HG02981 (cell line): ENCODE results near the gene SPATA16.
"Not testable (repeated sequence)": the region's sequence is repeated elsewhere in the genome, so short reads cannot be mapped to it uniquely, and the experiment has no call there.

Experiments used
- ATAC-seq: cut with Tn5 transposase; IDR thresholded peaks from one replicate; pipeline ENCODE4 v1.9.1; 2021; ENCODE audit warnings: mild to moderate bottlenecking, moderate library complexity; ENCODE audit not compliant: unreplicated experiment

The SPATA16 gene

DNA sequence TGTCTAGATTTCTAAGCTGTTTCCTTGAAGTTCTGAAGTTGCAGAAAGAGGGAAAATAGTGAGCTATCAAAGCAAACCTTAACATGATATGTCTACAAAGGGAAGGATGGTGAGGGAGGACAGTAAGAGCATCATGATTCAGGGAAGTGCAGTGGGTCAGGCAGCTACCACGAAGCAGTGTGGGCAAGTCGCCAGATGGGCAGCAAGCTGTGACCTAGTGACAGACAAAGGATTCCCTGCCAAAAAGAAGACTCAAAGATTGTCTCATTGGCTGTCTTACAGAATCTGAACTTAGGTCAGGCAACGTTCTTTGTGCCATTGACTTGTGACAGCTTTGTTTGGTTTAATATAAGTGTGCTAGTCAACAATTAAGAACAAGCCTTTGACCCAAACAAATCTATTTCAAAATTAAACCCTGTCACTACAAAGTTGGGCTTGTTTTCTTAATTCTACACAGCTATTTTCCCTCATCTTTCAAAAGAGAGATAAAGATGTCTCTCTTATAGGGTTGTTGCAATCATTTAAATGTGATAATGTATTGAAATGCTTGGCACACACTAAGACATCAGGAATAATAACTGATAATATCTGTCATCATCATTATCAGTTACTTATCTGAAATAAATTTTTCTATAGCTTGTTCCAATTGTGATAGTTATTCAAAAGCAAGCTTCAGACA lies 237.3 kb downstream of the SPATA16 start:
- no peak for ATAC-seq

DNA sequence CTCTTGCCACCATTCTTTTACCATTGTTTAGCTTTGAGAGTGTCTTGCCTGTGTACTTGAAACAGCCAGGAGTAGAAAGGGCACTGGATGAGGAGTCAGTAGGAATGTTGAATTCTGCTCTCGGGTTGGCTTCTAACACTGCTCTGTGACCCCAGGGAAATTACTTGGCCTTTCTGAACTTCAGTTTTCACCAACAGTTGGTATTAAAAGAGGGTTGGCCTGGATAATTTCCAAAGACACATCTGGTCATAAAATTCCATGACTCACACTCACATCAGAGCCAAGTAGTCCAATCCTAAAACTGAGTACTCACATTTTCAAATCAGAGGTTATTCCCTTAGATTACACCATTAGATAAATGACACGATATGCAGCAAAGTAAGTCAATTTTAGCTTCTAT lies 248.9 kb downstream of the SPATA16 start:
- ATAC-seq = no peak

DNA sequence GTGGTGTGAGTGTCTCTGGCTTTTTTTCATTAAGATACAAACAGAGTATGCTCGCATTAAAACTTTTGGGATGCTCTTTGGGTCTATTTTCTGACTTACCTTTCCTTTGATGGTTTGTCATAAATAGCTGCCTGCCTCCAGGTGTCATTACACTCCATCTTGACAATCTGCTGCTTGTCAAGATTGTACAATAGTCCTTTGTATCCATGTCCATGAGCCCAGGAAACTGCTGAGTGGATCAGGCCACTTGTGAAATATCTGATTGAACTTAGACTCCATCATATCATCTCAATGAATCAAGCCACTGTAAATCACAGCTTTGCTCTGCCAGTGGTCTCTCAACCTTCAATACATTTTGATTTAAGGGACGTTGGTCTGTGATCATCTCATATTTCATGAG lies 255.3 kb downstream of the SPATA16 start:
- no peak for ATAC-seq

DNA sequence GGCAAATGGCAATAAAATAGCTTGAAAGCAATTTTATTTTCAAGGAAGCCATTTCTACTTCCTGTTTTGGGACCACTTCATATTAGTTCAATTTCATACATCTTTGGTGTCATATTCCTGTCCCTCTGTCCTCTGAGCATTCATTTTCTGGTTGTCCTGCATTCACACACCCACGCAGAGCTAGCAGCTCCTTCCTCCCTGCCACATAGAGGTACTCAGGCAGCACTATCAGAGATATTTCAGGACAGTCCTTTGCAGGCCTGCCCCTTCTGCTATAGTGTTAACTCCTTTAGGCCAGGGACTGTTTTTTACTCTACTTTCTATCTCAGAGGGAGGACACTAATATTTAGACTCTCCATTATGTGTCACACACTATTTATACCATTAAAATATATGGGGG lies 258.5 kb downstream of the SPATA16 start:
- ATAC-seq = no peak

DNA sequence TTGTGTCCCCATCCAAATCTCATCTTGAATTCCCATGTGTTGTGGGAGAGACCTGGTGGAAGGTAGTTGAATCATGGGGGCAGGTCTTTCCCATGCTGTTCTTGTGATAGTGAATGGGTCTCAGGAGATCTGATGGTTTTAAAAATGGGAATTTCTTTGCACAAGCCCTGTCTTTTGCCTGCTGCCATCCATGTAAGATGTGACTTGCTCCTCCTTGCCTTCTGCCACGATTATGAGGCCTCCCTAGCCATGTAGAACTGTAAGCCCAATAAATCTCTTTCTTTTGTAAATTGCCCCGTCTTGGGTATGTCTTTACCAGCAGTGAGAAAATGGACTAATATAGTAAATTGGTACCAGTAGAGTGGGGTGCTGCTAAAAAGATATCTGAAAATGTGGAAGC lies 261.7 kb downstream of the SPATA16 start:
- ATAC-seq = not testable (repeated sequence)

DNA sequence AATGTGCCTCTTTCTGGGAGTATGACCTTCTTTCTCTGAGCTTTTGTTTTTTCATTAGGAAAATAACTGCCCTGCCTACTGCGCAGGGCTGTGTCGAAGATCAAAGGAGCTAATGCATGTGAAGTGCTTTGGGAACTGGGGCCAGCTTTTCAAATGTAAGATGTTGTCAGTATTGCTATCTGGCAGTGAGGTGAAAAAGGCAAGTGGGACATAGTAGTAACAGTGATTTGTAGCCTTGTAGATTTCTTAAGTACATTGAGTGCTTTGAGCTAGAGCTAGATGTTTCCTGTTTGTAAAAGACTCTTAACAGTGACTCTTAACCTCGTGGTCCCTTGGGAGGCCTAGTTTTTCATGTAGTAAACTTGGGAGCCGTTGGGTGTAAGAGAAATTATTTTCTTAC lies 264.0 kb downstream of the SPATA16 start:
- no peak for ATAC-seq

DNA sequence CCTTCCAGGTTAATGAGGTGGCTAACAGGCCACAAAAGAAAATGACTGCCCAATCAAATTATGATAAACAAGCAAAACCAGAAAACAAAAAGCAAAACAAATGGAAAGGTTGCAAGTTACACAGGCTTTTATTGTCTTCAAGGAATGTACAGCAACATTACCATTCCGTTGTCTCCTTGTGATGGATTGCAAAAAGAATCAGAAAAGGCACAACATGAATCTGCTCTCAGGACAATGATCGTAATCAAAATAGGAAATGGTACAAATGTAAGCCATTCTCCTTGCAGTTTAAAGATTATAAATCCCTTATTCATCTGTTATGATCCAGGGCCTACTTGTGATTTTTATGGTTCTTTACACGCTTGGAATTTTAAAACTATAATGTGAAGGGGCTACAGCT lies 264.7 kb downstream of the SPATA16 start:
- ATAC-seq = no peak

DNA sequence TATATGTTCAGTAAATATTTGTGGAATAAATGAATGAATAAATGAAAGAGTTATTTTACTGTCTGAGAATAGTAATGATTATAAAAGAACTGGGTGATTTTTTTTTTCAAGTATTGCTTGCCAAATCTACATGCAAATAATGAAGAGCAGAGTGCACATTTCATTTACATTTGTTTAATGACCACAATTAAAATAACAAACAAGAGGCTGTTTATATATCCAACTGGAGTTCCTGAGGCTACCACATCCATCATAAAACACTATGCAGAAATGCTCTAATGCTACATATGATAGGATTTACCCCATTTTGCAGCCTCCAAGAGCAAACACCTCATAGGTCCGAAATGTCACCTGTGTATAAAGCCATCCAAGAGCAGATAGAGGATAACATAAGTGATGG lies 266.0 kb downstream of the SPATA16 start:
- no peak for ATAC-seq

DNA sequence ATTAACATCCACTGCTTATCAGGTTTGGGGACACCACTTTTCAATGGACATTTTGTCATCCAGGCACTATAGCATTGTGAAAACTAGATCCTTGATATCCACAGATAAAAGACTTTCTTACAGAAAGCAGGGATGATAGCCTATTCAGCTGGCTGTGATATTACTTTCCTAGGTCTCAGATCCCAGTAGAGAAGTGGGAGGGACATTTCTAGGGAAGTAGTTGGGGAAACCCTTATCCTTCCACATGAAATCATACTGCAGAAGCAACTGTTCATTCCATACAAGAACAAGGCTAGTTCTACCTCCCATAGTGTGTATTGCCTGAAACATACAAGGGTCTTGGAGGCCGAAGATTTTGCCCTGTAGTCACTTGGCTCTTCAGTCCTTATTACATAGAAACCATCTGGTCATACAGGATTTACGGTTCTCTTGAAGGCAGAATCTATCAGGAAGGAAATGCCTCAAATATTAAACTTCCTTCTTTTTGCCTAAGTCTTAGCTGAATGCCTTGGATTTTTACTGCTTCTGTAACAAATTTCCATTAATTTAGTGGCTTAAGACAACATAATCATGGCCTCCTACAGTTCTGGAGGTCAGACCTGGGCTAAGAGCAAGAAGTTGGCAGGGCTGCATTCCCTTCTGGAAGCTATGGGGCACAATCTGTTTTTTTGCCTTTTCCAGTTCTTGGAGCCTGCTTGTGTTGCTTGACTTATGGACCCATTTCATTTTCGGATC lies 271.1 kb downstream of the SPATA16 start:
- no peak for ATAC-seq

DNA sequence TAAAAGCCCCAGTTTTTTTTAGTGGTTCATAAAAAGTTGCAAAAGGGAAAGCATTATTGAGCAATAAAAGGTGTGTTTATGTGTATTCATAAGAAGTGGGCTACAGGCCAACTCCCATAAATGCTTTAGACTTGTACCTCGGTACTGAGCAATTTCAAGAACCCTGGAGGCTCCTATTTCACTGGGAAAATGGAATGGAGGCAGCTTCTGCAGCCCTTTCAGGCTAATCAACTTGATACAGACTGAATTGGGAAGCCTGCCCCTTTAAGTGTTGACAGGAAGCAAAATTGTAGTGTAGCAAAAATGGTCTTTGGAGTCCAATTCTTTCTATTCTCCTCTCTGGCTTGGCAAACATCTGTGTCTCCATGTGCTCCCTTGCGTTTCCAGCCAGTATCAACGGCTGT lies 271.7 kb downstream of the SPATA16 start:
- no peak for ATAC-seq

DNA sequence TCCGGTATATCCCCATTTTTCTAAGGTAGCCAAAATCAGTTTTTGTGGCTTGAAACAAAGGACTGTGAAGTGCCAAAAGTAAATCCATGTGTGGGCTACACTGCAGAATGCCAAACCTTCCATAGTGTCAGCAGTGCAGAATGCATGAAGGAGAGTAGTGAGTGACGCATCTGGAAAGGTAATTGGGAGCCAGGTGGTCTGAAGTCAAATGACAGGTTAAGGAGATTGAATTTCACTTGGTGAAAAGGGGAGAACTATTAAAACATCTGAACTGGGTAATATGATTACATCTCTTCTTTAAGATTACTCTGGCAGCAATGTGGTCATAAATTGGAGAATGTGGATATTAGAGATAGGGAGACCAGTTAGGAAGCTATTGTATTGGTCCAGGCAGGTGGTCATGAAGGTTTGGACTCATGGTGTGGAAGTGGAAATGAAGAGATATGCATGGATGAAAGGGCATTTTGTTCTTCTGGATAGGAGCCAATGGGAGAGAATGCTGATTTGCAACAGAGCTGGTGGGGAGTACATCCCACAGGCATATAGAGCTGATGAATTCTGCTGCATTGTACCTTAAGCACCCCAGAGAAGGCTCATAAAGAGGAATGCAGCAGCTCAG lies 272.3 kb downstream of the SPATA16 start:
- no peak for ATAC-seq

DNA sequence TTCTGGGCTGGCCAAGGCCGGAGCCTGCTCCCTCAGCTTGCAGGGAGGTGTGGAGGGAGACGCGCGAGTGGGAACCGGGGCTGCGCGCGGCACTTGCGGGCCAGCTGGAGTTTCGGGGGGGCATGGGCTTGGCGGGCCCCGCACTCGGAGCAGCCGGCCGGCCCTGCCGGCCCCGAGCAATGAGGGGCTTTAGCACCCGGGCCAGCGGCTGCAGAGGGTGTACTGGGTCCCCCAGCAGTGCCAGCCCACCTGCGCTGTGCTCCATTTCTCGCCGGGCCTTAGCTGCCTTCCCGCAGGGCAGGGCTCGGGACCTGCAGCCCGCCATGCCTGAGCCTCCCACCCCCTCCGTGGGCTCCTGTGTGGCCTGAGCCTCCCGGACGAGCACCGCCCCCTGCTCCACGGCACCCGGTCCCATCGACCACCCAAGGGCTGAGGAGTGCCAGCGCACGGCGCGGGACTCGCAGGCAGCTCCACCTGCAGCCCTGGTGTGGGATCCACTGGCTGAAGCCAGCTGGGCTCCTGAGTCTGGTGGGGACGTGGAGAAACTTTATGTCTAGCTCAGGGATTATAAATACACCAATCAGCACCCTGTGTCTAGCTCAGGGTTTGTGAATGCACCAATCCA lies 274.2 kb downstream of the SPATA16 start:
- not testable (repeated sequence) for ATAC-seq

DNA sequence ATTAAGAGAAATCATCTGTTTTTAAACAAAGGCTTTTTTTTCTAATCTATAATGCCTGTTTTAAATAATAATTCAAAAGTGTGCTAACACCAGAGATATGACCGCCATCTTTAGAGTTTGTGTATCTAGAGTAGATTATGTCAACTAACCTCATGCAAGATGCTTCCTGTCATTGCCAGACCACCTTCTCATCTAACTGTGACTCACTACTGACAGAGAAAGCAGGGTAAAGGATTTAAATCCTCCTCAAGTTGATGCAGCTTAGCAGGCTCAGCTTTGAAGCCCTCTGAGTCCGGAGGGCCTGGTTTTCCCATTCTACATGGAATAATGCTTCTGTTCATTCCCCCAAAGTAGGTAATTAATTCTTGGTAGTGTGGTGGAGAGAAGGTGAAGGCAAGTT lies 282.0 kb downstream of the SPATA16 start:
- ATAC-seq = no peak

DNA sequence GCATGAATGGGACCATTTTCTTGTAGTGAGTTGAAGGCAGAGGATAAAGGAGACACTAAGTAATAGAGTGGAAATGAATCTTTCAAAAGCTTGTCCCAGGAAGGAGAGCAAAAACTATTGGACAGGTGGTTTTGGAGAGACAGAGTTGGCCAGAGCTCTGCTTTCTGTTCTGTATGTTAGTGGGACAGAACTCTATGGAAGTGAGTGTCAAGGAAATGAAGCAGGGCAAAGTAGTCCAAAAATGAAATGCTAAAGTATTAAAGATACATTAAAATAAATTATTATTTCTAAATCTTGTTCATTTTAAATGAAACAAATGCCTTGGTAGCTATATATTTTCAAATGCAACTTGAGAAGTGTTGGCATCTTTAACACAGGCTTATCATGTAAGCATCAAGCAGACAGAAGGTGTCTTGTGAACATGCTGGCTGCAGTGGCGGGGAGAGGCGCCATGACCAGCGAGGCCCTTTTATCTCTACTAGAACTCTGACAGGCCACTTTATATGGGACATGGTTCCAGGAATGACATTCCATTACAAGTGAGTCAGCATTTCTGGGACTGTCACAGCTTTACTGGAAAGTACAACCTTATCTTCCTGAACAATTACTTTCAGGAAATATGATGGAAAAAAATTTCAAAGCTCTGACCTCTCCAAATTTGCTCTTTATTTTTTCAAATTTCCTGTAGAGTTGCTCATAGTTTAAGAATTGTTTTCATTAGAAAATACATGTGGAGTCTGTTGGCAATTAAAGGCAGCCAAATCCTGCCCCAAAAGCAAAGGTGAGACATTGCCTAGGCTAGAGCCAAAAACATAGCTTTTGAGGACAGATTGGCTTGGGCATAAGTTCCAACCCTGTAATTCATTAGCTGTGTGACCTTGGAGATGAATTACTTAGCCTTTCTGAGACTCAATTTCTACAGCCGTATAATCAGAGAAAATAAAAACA lies 284.0 kb downstream of the SPATA16 start:
- no peak for ATAC-seq

DNA sequence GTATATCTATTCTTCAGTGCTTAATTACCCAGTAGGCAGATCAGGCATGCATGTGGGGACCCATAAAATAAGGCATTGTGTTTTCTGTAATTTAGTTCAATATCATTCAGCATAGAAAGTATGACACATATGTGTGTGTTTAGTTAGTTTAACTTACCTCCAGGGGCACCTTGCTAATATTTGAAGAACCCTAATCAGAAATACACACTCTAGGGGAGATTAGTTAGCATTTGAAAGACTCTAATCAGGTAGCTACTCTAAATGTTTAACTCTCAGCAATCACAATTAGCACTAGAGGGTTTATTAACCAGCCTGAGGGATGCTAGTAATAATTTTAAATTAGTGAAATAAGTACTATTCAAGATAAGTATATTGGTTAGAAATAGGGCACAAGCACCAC lies 286.0 kb downstream of the SPATA16 start:
- no peak for ATAC-seq

DNA sequence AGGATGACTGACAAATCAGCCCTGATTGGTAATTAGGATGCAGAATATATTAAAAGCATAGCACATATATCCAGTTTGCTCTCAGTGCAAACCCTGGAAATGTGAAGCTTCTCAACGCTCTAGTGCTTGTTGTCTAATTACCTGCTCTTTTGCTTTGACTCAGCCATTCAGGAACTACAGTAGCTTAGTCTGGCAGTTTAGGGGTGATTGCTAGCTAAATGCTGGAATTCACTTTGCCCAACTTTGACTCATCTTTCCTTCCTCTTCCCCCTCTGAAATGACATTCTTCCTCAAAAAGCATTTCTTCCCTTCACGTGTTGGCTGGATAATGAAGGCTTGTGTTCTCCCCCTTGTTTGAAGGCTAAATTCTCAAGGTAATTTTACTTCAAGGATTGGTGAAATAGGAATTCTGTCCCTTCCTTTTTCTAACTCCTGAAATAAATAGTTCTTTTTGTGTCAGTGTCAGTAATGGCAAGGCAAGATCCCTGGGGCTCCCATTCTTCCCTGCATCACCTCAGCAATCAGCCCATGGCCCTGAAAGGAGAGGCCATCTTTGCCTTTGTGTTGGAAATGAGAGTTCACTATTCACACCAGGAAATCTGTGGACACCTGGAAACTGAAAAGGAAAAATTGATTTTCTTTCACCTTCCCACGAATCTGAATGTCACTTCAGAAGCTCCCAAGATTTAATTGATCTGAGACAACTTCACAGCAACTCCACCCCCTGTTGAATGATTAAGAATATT lies 286.9 kb downstream of the SPATA16 start:
- ATAC-seq = no peak

DNA sequence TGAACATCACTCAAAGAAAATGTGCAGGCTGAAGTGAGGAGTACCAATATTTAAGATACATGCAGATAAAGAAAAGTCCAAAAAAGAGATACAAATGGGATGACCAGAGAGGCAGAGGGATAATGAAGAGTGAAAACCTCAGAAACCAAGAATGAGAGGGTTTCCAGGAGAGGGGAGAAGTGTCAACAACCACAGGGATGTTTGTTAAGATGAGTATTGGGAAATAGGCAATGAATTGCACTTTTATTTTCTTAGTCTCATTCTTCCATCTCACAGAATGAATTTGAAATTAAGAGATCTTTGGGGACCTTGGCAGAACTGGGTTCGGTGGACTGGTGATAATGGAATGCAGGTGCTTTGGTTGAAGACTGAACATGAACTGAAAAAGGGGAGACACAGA lies 288.0 kb downstream of the SPATA16 start:
- no peak for ATAC-seq

DNA sequence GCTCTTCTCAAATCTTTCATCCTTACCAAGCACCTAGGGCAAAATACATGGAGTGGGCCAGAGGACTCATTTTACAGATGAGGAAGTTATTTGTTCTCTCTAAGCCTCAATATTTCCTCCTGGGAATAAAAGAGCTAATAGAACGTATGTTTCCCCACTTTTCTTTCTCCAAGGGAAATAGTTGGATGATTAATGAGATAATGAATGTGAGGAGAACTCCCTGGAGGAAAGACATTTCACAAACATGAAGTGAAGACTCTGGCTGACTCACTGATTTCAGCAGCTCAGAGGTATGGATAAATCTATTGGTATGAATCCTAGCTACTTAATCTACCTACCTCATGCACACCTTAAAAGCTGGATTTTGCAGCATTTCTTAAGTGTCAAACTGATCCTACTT lies 292.1 kb downstream of the SPATA16 start:
- ATAC-seq = no peak

DNA sequence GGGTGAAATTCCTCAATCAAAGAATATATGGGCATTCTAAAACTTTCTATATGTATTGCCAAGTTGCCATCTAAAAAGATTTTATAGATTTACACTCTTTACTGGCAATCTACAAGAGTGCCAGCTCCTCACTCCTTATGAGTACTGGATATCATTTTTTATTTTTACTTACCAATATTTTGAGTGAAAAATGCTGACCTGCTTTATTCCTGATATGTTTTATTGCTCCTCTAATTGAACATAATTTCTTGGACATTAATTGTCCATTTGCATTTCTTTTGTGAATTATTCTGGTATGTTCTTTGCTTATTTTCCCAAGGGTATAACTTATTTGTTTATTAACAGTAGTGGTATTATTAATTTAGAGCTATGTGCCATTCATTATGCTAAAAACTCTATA lies 293.7 kb downstream of the SPATA16 start:
- ATAC-seq = no peak

DNA sequence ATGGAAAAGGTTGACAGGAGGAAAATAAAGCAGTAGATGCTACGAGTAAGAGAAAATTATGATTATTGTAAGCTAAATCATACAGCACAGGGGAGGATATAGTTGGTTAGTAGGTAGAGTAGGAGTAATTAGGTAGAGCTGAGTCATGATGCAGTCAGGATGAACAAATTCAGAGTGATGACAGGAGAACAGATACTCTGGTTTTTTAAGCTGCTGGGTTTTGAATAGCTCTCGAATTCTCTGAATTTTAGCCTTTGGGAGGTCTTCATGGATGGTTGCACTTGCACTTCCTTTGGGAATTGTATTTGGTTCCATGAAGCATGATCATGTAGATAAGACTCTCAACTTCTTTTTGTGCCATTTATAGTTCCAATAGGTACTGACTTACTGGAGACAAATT lies 294.3 kb downstream of the SPATA16 start:
- ATAC-seq = no peak
